H9 (cell line): Measurements from ENCODE around the gene TMEM156. TPM values are rescaled to one million over a fixed set of nuclear protein-coding genes. Genes with fewer than 3 reads are reported as not detected.

ENCODE experiments used
- DNase-seq: peaks from one replicate; pipeline ENCODE4 v3.0.0-alpha.2; 2017
- H2AFZ ChIP-seq: one replicate; pipeline ENCODE4 v1.6.1; 2013; ENCODE audit warnings: mild to moderate bottlenecking, low read length, control low read depth, moderate library complexity
- H2AK5ac ChIP-seq: 2 replicates; pipeline ENCODE4 v1.6.1; 2013; ENCODE audit warnings: low read length, control low read depth, mixed read lengths; ENCODE audit not compliant: insufficient read length
- H2BK120ac ChIP-seq: one replicate; pipeline ENCODE4 v1.6.1; 2013; ENCODE audit warnings: low read depth, mild to moderate bottlenecking, low read length, control low read depth, inconsistent platforms; ENCODE audit not compliant: poor library complexity, severe bottlenecking
- H2BK12ac ChIP-seq: 2 replicates; pipeline ENCODE4 v1.6.1; 2013; ENCODE audit warnings: low read length, control low read depth, mixed read lengths, low read depth; ENCODE audit not compliant: insufficient read length
- H2BK15ac ChIP-seq: 2 replicates; pipeline ENCODE4 v1.6.1; 2013; ENCODE audit warnings: low read depth, low read length, control low read depth
- H2BK20ac ChIP-seq: one replicate; pipeline ENCODE4 v1.6.1; 2013; ENCODE audit warnings: low read depth, mild to moderate bottlenecking, low read length, control low read depth, inconsistent platforms; ENCODE audit not compliant: poor library complexity, severe bottlenecking
- H2BK5ac ChIP-seq: 2 replicates; pipeline ENCODE4 v1.6.1; 2013; ENCODE audit warnings: low read length, control low read depth, mixed read lengths; ENCODE audit not compliant: insufficient read length
- H3K14ac ChIP-seq: 2 replicates; pipeline ENCODE4 v1.6.1; 2013; ENCODE audit warnings: low read length, control low read depth; ENCODE audit not compliant: insufficient read depth
- H3K18ac ChIP-seq: 2 replicates; pipeline ENCODE4 v1.6.1; 2013; ENCODE audit warnings: low read depth, mild to moderate bottlenecking, mixed read lengths, low read length, control low read depth; ENCODE audit not compliant: insufficient read length
- H3K23ac ChIP-seq: 2 replicates; pipeline ENCODE4 v1.6.1; 2013; ENCODE audit warnings: low read length, control low read depth, mixed read lengths, low read depth; ENCODE audit not compliant: insufficient read length
- H3K23me2 ChIP-seq: 2 replicates; pipeline ENCODE4 v1.6.1; 2013; ENCODE audit warnings: low read depth, mild to moderate bottlenecking, mixed read lengths, low read length, control low read depth; ENCODE audit not compliant: insufficient read length, poor library complexity, severe bottlenecking
- H3K27ac ChIP-seq: 2 replicates; pipeline ENCODE4 v1.5.1; 2013; ENCODE audit warnings: low read length, control low read depth, mixed read lengths, low read depth; ENCODE audit not compliant: insufficient read length
- H3K27me3 ChIP-seq: 2 replicates; pipeline ENCODE4 v1.6.1; 2013; ENCODE audit warnings: low read length, control low read depth, inconsistent platforms; ENCODE audit not compliant: insufficient read depth
- H3K4ac ChIP-seq: 2 replicates; pipeline ENCODE4 v1.6.1; 2013; ENCODE audit warnings: low read depth, mild to moderate bottlenecking, control low read depth, inconsistent platforms, low read length, moderate library complexity
- H3K4me1 ChIP-seq: 2 replicates; pipeline ENCODE4 v1.6.1; 2013; ENCODE audit warnings: low read length, control low read depth, inconsistent platforms; ENCODE audit not compliant: insufficient read depth
- H3K4me2 ChIP-seq: 2 replicates; pipeline ENCODE4 v1.6.1; 2013; ENCODE audit warnings: low read length, control low read depth, mixed read lengths; ENCODE audit not compliant: insufficient read length, insufficient read depth
- H3K56ac ChIP-seq: 2 replicates; pipeline ENCODE4 v1.6.1; 2013; ENCODE audit warnings: low read depth, mild to moderate bottlenecking, mixed read lengths, low read length, control low read depth; ENCODE audit not compliant: insufficient read length
- H3K79me1 ChIP-seq: 2 replicates; pipeline ENCODE4 v1.6.1; 2013; ENCODE audit warnings: low read depth, mild to moderate bottlenecking, moderate library complexity, low read length, control low read depth, inconsistent platforms; ENCODE audit not compliant: insufficient read depth, poor library complexity, severe bottlenecking
- H3K79me2 ChIP-seq: 2 replicates; pipeline ENCODE4 v1.6.1; 2013; ENCODE audit warnings: low read length, control low read depth, inconsistent platforms; ENCODE audit not compliant: insufficient read depth
- H3K9ac ChIP-seq: 2 replicates; pipeline ENCODE4 v1.6.1; 2013; ENCODE audit warnings: low read length, control low read depth, mixed read lengths; ENCODE audit not compliant: insufficient read length; ENCODE audit errors: extremely low read depth
- H3K9me3 ChIP-seq: one replicate; pipeline ENCODE4 v1.6.1; 2013; ENCODE audit warnings: low read depth, low read length, inconsistent platforms; ENCODE audit not compliant: control insufficient read depth
- H3T11ph ChIP-seq: one replicate; pipeline ENCODE4 v1.6.1; 2013; ENCODE audit warnings: mild to moderate bottlenecking, low read length, control low read depth, inconsistent platforms
- H4K20me1 ChIP-seq: one replicate; pipeline ENCODE4 v1.6.1; 2013; ENCODE audit not compliant: control insufficient read depth, insufficient read length, insufficient read depth
- H4K5ac ChIP-seq: 2 replicates; pipeline ENCODE4 v1.6.1; 2013; ENCODE audit warnings: low read depth, mild to moderate bottlenecking, mixed read lengths, low read length, control low read depth; ENCODE audit not compliant: insufficient read length
- H4K8ac ChIP-seq: replicated peaks from 2 replicates; pipeline ENCODE4 v1.6.1; 2013; ENCODE audit warnings: low read length, control low read depth, mixed read lengths, low read depth; ENCODE audit not compliant: insufficient read length
- H4K91ac ChIP-seq: 2 replicates; pipeline ENCODE4 v1.6.1; 2013; ENCODE audit warnings: low read depth, mild to moderate bottlenecking, moderate library complexity, mixed read lengths, low read length, control low read depth; ENCODE audit not compliant: insufficient read length
- H3K27ac Mint-ChIP-seq, 3 experiments: 2 replicates in 2 of 3; 3 replicates in 1 of 3; pipeline ENCODE4 v1.8.0; 2020 to 2021; ENCODE audit warnings: mixed read lengths in 3 of 3, mild to moderate bottlenecking in 1 of 3, moderate library complexity in 1 of 3
- H3K27me3 Mint-ChIP-seq: 2 replicates; pipeline ENCODE4 v1.8.0; 2021; ENCODE audit warnings: low read depth, mild to moderate bottlenecking, moderate library complexity, mixed read lengths
- H3K36me3 Mint-ChIP-seq, 3 experiments: 2 replicates in 2 of 3; 3 replicates in 1 of 3; pipeline ENCODE4 v1.8.0; 2020 to 2021; ENCODE audit warnings: low read depth in 3 of 3, mixed read lengths in 3 of 3; ENCODE audit not compliant: insufficient read depth in 1 of 3
- H3K4me1 Mint-ChIP-seq, 2 experiments: 2 replicates each; pipeline ENCODE4 v1.8.0; 2020; ENCODE audit warnings: mixed read lengths in 2 of 2
- H3K4me3 Mint-ChIP-seq, 2 experiments: 2 replicates in 1 of 2; 3 replicates in 1 of 2; pipeline ENCODE4 v1.8.0; 2020 to 2021; ENCODE audit warnings: mild to moderate bottlenecking in 2 of 2, mixed read lengths in 2 of 2, moderate library complexity in 1 of 2
- H3K9me3 Mint-ChIP-seq, 2 experiments: 2 replicates in 1 of 2; 3 replicates in 1 of 2; pipeline ENCODE4 v1.8.0; 2020; ENCODE audit warnings: mild to moderate bottlenecking in 2 of 2, mixed read lengths in 2 of 2, moderate library complexity in 1 of 2
- CTCF ChIP-seq: fragments of 200-600 bp; sonication (generic); conservative IDR thresholded peaks from 3 replicates; pipeline ENCODE4 v1.8.0; 2021; ENCODE audit warnings: antibody characterized with exemption, mild to moderate bottlenecking
- WGBS: extraction: QIAGEN DNeasy Blood & Tissue Kit; methylation state at CpG from one replicate; pipeline ENCODE4 v1.1.7; 2013; ENCODE audit warnings: missing lambda C conversion rate, low lambda C conversion rate, mixed read lengths; ENCODE audit not compliant: insufficient read length; ENCODE audit errors: extremely low coverage; 5-methylcytosine and 5-hydroxymethylcytosine counted together
- total RNA-seq: library from RNA; stranded (reverse); gene quantifications from 2 replicates; pipeline ENCODE4 v1.2.1, GENCODE V29; 2021

The TMEM156 gene
- total RNA-seq, 1 experiment from 2014 or later, result not detected

- WGBS, result no CpG with 5 or more reads among the region's 3 CpGs
- Histone ChIP-seq H3K4me1 (no peaks in the 10 kb centered on the region), H4K5ac (no peak overlapping the region), H2AFZ (no peak overlapping the region), H3K79me2 (no peaks in the 10 kb centered on the region), H3K9me3 (no peaks in the 10 kb centered on the region), H4K8ac (no peak overlapping the region), H2BK12ac (no peak overlapping the region), H3K18ac (no peak overlapping the region), H2BK15ac (no peak overlapping the region), H2BK120ac (no peak overlapping the region), H2AK5ac (no peak overlapping the region), H2BK20ac (no peak overlapping the region), H3K4ac (no peak overlapping the region), H4K91ac (no peak overlapping the region), H2BK5ac (no peak overlapping the region), H3K27me3 (no peaks in the 10 kb centered on the region), H3T11ph (no peak overlapping the region), H3K9ac (no peak overlapping the region), H3K56ac (no peak overlapping the region), H3K23ac (no peak overlapping the region), H3K23me2 (no peaks in the 10 kb centered on the region), H3K27ac (no peak overlapping the region), H3K4me2 (no peak overlapping the region), H4K20me1 (no peaks in the 10 kb centered on the region), H3K79me1 (no peaks in the 10 kb centered on the region), H3K14ac (no peak overlapping the region)
- peaks cover 0 to 4% (median 4%) of the 10 kb centered on the region in 3 experiments; a peak in 5 of 7 replicates for H3K36me3 Mint-ChIP-seq
- H3K27ac Mint-ChIP-seq, result no peak overlapping the region
- H3K9me3 Mint-ChIP-seq, result no peaks in the 10 kb centered on the region; a peak in 1 of 5 replicates
- no peaks in the 10 kb centered on the region; the same call in 1 of the 2 replicates for H3K27me3 Mint-ChIP-seq
- H3K4me3 Mint-ChIP-seq, result no peak overlapping the region
- peaks cover 0 to 7% of the 10 kb centered on the region in 2 experiments; a peak in 1 of 4 replicates for H3K4me1 Mint-ChIP-seq
- no peak for DNase-seq
- no peak for TF ChIP-seq CTCF
Observed at GRCh38 chr4:38921151-38921550, 111.1 kb downstream of the TMEM156 start.
